CD8-positive, alpha-beta memory T cell (primary cell): ENCODE measurements around the gene TMED5. TPM values are rescaled to one million over a fixed set of nuclear protein-coding genes. Genes with fewer than 3 reads are reported as not detected.
"Not testable (repeated sequence)": the region's sequence is repeated elsewhere in the genome, so short reads cannot be mapped to it uniquely, and the experiment has no call there.

Experiments
- CTCF ChIA-PET: fragments of 350-600 bp; sonication (Branson Sonifier 250); formaldehyde crosslinking; loops from one replicate; lab custom pipeline; 2021; ENCODE audit warnings: antibody characterized with exemption; lab: Charles Lee
- POLR2A ChIA-PET: fragments of 350-600 bp; sonication (Branson Sonifier 250); formaldehyde crosslinking; loops from one replicate; lab custom pipeline; 2021; ENCODE audit warnings: antibody characterized with exemption; lab: Charles Lee
- DNase-seq, 5 donors: peaks; one replicate each; pipeline versions ENCODE4 v3.0.0 to v3.0.0-alpha.2; 2020 to 2022; ENCODE audit warnings: mixed read lengths in 1 of 5
- H3K27ac ChIP-seq: one replicate; pipeline ENCODE4 v1.7.0; 2013; ENCODE audit warnings: low read depth, mild to moderate bottlenecking, low read length, moderate library complexity
- H3K27me3 ChIP-seq: 2 replicates; pipeline ENCODE4 v1.7.0; 2013; ENCODE audit warnings: low read length, mild to moderate bottlenecking; ENCODE audit not compliant: insufficient read depth, poor library complexity, severe bottlenecking
- H3K36me3 ChIP-seq: 2 replicates; pipeline ENCODE4 v1.7.0; 2013; ENCODE audit warnings: mild to moderate bottlenecking, low read length, moderate library complexity; ENCODE audit not compliant: insufficient read depth
- H3K4me1 ChIP-seq: 2 replicates; pipeline ENCODE4 v1.7.0; 2013; ENCODE audit warnings: mild to moderate bottlenecking, low read length, moderate library complexity; ENCODE audit not compliant: insufficient read depth
- H3K4me3 ChIP-seq: 2 replicates; pipeline ENCODE4 v1.7.0; 2013; ENCODE audit warnings: mild to moderate bottlenecking, low read length
- H3K9me3 ChIP-seq: 2 replicates; pipeline ENCODE4 v1.7.0; 2013; ENCODE audit warnings: mild to moderate bottlenecking, low read length
- H3K27ac Mint-ChIP-seq, 8 donors: one replicate each; pipeline ENCODE4 v1.8.0; 2020 to 2021; ENCODE audit warnings: mixed read lengths in 8 of 8, mild to moderate bottlenecking in 6 of 8, inconsistent platforms in 3 of 8, moderate library complexity in 3 of 8
- H3K27me3 Mint-ChIP-seq, 2 donors: one replicate each; pipeline ENCODE4 v1.8.0; 2020 to 2021; ENCODE audit warnings: mixed read lengths in 2 of 2, mild to moderate bottlenecking in 1 of 2, moderate library complexity in 1 of 2
- H3K36me3 Mint-ChIP-seq, 3 donors: one replicate each; pipeline ENCODE4 v1.8.0; 2020 to 2021; ENCODE audit warnings: mixed read lengths in 3 of 3, inconsistent platforms in 1 of 3, mild to moderate bottlenecking in 1 of 3
- H3K4me1 Mint-ChIP-seq, 3 donors: one replicate each; pipeline ENCODE4 v1.8.0; 2020 to 2021; ENCODE audit warnings: mixed read lengths in 3 of 3, inconsistent platforms in 1 of 3, mild to moderate bottlenecking in 1 of 3
- H3K4me3 Mint-ChIP-seq, 7 donors: one replicate each; pipeline ENCODE4 v1.8.0; 2020 to 2021; ENCODE audit warnings: mixed read lengths in 7 of 7, mild to moderate bottlenecking in 6 of 7, moderate library complexity in 4 of 7, inconsistent platforms in 2 of 7
- H3K9me3 Mint-ChIP-seq, 5 donors: one replicate each; pipeline ENCODE4 v1.8.0; 2020 to 2022; ENCODE audit warnings: mixed read lengths in 5 of 5, mild to moderate bottlenecking in 3 of 5, moderate library complexity in 2 of 5, inconsistent platforms in 1 of 5
- polyA plus RNA-seq: library from polyadenylated mRNA; unstranded; fragments of 300-500 nt; fragmentation: Illumina TruSeq; gene quantifications from one replicate; pipeline ENCODE4 v1.2.3, GENCODE V29; 2021
- total RNA-seq, 2 experiments: library from RNA; stranded (reverse); gene quantifications; one replicate each; pipeline ENCODE4 v1.2.3, GENCODE V29; 2021

TMED5 gene
- total RNA-seq (10 to 100 TPM; 37.9 to 38.9 TPM), polyA plus RNA-seq (28.9 TPM)

DNA sequence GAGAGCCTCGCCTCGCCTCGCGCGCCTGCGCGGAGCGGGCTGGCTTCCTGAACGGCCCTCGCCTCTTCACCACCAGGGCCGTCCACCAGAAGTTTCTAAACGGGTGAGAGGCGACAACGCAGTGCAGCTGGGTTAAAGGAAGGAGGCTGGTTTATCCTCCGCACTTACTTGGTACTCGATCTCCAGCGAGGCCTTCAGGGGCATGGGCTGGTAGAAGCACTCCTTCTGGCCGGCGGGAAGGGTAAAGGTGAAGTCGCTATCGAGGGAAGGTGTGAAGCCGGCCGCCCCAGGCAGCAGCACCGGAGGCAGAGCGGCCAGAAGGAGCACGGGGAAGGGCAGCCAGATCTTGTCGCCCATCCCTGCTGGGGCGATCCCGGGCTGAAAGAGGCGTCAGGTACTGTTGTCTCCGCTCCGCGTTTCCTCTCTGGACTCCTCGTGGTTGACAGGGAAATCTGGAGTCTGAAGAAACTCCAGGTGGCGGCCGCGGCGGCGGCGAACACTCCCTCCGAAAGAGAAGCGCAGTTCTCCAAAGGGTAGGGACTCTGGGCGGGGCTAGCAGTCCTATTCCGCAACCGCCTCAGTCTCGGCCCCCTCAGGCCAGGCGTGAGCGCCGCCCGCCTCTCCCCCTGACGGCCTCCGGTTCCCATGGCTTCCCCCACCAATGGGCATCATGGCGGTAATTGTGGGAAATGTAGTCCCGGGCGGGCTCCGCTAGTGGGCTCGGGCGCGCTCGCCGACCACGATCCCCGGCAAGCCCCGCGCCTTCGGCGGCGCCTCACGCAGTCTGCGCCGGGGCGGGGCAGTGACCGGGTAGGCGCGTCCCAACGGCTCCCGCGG, at the start of gene TMED5:
Gene TMED5 (minus strand): TSS at position 528 of the 837 bp plus-strand sequence. CDS start 171 bp downstream, at position 357.
- Histone ChIP-seq H3K36me3 (no peaks in the 10 kb centered on the region), H3K27me3 (no peaks in the 10 kb centered on the region), H3K9me3 (no peaks in the 10 kb centered on the region), H3K4me3 (peak within 1 kb of the TSS; percentile 99), H3K4me1 (peaks cover 39% of the 10 kb centered on the region), H3K27ac (peak within 1 kb of the TSS; percentile 97)
- Mint-ChIP-seq H3K4me3 (peak within 1 kb of the TSS; percentile 87 to 97 (median 94)), H3K9me3 (no peaks in the 10 kb centered on the region), H3K36me3 (peaks cover 0 to 31% (median 2%) of the 10 kb centered on the region in 3 donors), H3K27me3 (no peaks in the 10 kb centered on the region), H3K4me1 (peaks cover 50 to 65% (median 65%) of the 10 kb centered on the region in 3 donors), H3K27ac (peak within 1 kb of the TSS; percentile 92 to 100 (median 97))
- CTCF ChIA-PET: interaction anchor here (1.8 to 2.1 kb wide), 2 partner anchors 14 to 100 kb away, joined by 4 to 5 read pairs; no protein-coding TSS in a partner anchor
- peak; percentile 93 to 98 (median 97) for DNase-seq
- POLR2A ChIA-PET: interaction anchor here (0.8 to 1.3 kb wide), 3 partner anchors 12 to 666 kb away, joined by 3 to 7 read pairs (median 3); no protein-coding TSS in a partner anchor

DNA sequence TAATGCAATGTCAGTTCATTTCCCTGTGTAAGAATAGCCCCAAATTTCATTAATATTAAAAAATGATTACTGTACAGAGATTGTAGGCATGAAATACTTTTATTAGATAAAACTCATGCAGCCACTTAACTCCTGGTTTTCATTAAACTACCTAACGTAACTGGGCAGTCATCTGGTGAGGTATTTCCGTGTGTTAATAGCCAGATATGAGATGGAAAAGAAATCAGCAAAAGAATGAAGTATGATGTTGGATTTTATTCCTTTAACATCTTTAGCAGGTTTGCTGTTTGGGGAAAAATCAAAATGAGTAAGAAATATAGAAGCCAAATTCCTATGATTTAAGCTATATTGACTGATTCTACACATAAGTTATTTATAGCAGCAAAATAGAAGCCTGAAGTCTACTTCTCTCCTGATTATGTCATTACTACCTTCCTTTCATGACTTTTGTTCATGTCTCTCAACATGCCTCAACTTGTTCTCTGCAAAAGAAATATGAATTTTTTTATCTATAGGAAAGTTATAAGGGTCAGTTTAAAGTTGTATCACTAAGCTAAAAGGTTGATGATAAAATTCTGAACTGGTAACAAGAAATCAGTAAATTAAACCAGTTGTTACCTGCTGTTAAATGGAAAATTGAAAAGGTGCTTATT, 42.9 kb upstream of the TMED5 start:
- H3K27me3 Mint-ChIP-seq: no peaks in the 10 kb centered on the region

DNA sequence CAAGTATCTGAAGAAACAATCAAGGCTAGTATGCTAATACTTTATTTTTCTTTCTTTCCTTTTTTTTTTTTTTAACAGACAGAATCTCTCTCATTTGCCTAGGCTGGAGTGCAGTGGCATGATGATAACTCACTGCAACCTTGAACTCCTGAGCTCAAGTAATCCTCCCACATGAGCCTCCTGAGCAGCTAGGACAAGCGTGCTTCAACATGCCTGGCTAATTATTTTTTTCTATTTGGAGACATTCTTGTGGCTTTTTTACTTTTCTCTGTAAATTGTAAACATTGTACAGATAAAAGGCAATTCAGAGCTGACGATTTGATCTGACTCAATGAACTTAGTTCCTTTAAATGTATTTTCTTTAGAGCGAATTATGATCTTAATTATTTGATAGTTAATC, 41.7 kb upstream of the TMED5 start:
- Mint-ChIP-seq H3K27me3 (no peaks in the 10 kb centered on the region), H3K9me3 (no peaks in the 10 kb centered on the region), H3K36me3 (peaks cover 11 to 28% (median 15%) of the 10 kb centered on the region in 3 donors), H3K4me1 (peaks cover 13 to 22% (median 18%) of the 10 kb centered on the region in 3 donors), H3K4me3 (no peak overlapping the region), H3K27ac (no peak overlapping the region)
- Histone ChIP-seq H3K27ac (no peak overlapping the region), H3K9me3 (no peaks in the 10 kb centered on the region), H3K27me3 (no peaks in the 10 kb centered on the region), H3K4me3 (no peak overlapping the region), H3K4me1 (no peaks in the 10 kb centered on the region), H3K36me3 (peaks cover 4% of the 10 kb centered on the region)
- CTCF ChIA-PET: interaction anchor here (0.8 kb wide), 1 partner anchor 83 kb away, joined by 3 read pairs; no protein-coding TSS in a partner anchor
- no peak for DNase-seq
- POLR2A ChIA-PET: no interaction called here

More for the DNA sequence above, 42.9 kb upstream of the TMED5 start:
- no peaks in the 10 kb centered on the region for H3K9me3 Mint-ChIP-seq
- H3K36me3 ChIP-seq: peaks cover 4% of the 10 kb centered on the region
- CTCF ChIA-PET: no interaction called here
- no peak for DNase-seq
- peaks cover 13 to 22% (median 18%) of the 10 kb centered on the region in 3 donors for H3K4me1 Mint-ChIP-seq
- no peaks in the 10 kb centered on the region for H3K27me3 ChIP-seq
- H3K4me1 ChIP-seq: no peaks in the 10 kb centered on the region
- H3K4me3 Mint-ChIP-seq: no peak overlapping the region
- H3K9me3 ChIP-seq: no peaks in the 10 kb centered on the region
- H3K4me3 ChIP-seq: no peak overlapping the region
- peaks cover 9 to 21% (median 15%) of the 10 kb centered on the region in 3 donors for H3K36me3 Mint-ChIP-seq
- POLR2A ChIA-PET: no interaction called here
- no peak overlapping the region for H3K27ac ChIP-seq
- H3K27ac Mint-ChIP-seq: no peak overlapping the region

DNA sequence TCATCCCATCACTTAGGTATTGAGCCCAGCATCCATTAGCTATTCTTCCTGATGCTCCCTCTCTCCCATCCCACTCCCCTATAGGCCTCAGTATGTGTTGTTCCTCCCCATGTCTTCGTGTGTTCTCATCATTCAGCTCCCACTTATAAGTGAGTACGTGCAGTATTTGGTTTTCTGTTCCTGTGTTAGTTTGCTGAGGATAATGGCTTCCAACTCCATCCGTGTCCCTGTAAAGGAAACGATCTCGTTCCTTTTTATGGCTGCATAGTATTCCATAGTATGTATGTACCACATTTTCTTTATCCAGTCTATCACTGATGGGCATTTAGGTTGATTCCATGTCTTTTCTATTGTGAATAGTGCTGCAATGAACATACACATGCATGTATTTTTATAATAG, 40.5 kb upstream of the TMED5 start:
- Mint-ChIP-seq H3K4me3 (peak overlapping the region in 2 of 7 donors; percentile 12 to 39), H3K4me1 (peaks cover 13 to 22% (median 18%) of the 10 kb centered on the region in 3 donors), H3K27ac (peak overlapping the region in 3 of 8 donors; percentile 2 to 55 (median 26)), H3K36me3 (peaks cover 9 to 26% (median 15%) of the 10 kb centered on the region in 3 donors)
- H3K4me3 ChIP-seq, DNase-seq, H3K27ac ChIP-seq, H3K9me3 ChIP-seq, H3K36me3 ChIP-seq, H3K27me3 ChIP-seq, H3K27me3 Mint-ChIP-seq, CTCF ChIA-PET, H3K4me1 ChIP-seq, POLR2A ChIA-PET, H3K9me3 Mint-ChIP-seq: not testable (repeated sequence)

DNA sequence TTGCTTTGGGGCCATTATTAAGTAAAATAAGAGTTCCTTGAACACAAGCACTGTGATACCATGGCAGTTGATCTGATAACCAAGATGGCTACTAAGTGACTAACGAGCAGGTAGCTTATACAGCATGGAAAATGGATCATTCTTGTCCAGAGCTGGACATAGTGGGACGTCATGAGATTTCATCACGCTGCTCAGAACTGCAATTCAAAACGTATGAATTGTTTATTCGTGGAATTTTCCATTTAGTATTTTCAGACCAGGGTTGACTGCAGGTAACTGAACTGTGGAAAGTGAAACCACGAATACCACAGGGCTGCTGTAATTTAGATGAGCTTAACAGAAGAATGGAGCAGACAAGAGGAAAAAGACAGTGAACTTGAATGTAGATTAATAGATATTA, 39.2 kb upstream of the TMED5 start:
- H3K4me3 ChIP-seq: peak overlapping the region; percentile 59
- no peaks in the 10 kb centered on the region for H3K27me3 Mint-ChIP-seq
- no peaks in the 10 kb centered on the region for H3K9me3 Mint-ChIP-seq
- H3K27me3 ChIP-seq: no peaks in the 10 kb centered on the region
- peak overlapping the region in 6 of 8 donors; percentile 20 to 77 (median 61) for H3K27ac Mint-ChIP-seq
- ChIA-PET CTCF (no interaction called here), POLR2A (no interaction called here)
- peaks cover 13 to 22% (median 18%) of the 10 kb centered on the region in 3 donors for H3K4me1 Mint-ChIP-seq
- DNase-seq: peak in 1 of 5 donors; percentile 3
- H3K36me3 ChIP-seq: peaks cover 4% of the 10 kb centered on the region
- no peaks in the 10 kb centered on the region for H3K4me1 ChIP-seq
- H3K9me3 ChIP-seq: no peaks in the 10 kb centered on the region
- H3K27ac ChIP-seq: no peak overlapping the region
- H3K36me3 Mint-ChIP-seq: peaks cover 9 to 23% (median 11%) of the 10 kb centered on the region in 3 donors
- peak overlapping the region; percentile 54 to 81 (median 78) for H3K4me3 Mint-ChIP-seq

DNA sequence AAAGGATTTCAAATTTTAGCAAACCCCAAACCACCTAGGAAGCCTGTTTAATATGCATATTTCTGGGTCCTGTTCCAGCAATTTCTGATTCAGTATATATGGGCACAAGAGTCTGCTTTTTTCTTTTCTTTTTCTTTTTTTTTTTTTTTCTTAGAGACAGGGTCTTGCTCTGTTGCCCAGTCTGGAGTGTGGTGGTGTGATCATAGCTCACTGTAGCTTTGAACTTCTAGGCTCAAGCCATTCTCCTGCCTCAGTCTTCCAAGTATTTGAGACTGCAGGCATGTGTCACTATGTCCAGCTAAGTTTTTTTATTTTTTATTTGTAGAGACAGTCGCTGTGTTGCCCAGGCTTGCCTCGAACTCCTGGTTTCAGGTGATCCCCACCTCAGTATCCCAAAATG, 35.1 kb upstream of the TMED5 start:
- H3K4me3 Mint-ChIP-seq: no peak overlapping the region
- ChIA-PET POLR2A (no interaction called here), CTCF (no interaction called here)
- no peak overlapping the region for H3K27ac Mint-ChIP-seq
- H3K27me3 Mint-ChIP-seq: no peaks in the 10 kb centered on the region
- Histone ChIP-seq H3K9me3 (no peaks in the 10 kb centered on the region), H3K27me3 (no peaks in the 10 kb centered on the region), H3K4me3 (no peak overlapping the region), H3K4me1 (no peaks in the 10 kb centered on the region), H3K27ac (no peak overlapping the region), H3K36me3 (no peaks in the 10 kb centered on the region)
- H3K9me3 Mint-ChIP-seq: no peaks in the 10 kb centered on the region
- H3K4me1 Mint-ChIP-seq: peaks cover 11 to 17% (median 16%) of the 10 kb centered on the region in 3 donors
- H3K36me3 Mint-ChIP-seq: peaks cover 2 to 25% (median 14%) of the 10 kb centered on the region in 3 donors
- DNase-seq: no peak

DNA sequence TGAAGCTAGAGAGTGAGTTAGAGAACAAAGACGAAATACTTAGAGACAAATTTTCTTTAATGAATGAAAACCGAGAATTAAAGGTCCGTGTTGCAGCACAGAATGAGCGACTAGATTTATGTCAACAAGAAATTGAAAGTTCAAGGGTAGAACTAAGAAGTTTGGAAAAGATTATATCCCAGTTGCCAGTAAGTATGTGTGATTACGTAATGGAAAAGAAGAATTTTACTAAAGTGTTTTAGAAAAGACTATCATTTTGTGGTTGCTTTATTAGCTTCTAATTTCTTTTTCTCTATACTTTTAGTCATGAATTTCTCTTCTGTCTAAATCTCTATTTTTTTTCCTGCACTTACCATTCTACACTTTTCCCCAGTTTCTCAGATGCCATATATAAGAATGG, 27.0 kb upstream of the TMED5 start:
- Histone ChIP-seq H3K27me3 (no peaks in the 10 kb centered on the region), H3K9me3 (no peaks in the 10 kb centered on the region), H3K4me1 (no peaks in the 10 kb centered on the region), H3K4me3 (no peak overlapping the region), H3K27ac (no peak overlapping the region), H3K36me3 (peaks cover 5% of the 10 kb centered on the region)
- Mint-ChIP-seq H3K36me3 (peaks cover 4 to 14% (median 4%) of the 10 kb centered on the region in 3 donors), H3K9me3 (no peaks in the 10 kb centered on the region), H3K27ac (no peak overlapping the region), H3K4me1 (no peaks in the 10 kb centered on the region), H3K27me3 (peaks cover 0 to 1% of the 10 kb centered on the region in 2 donors), H3K4me3 (no peak overlapping the region)
- ChIA-PET CTCF (no interaction called here), POLR2A (no interaction called here)
- no peak for DNase-seq

DNA sequence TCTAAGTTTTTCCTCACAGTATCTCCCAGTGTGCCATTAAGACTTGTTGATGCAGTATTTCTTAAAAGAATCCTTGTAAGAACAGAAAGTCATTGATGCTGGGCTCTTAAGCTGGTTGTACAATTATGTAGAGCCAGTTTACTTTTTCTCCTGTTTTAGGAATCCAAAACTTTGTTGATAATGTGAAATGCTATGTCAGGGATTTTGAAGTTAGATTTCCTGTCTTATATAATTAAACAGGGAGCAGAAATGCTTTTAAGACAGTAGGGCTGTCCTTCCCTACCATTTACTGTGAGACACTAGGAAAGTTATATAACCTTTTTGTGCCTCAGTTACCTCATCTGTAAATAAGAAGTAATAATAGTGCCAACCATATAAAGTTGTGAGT, 26.3 kb upstream of the TMED5 start:
- Histone ChIP-seq H3K36me3 (peaks cover 5% of the 10 kb centered on the region), H3K4me1 (no peaks in the 10 kb centered on the region), H3K4me3 (no peak overlapping the region), H3K27me3 (no peaks in the 10 kb centered on the region), H3K9me3 (no peaks in the 10 kb centered on the region), H3K27ac (no peak overlapping the region)
- Mint-ChIP-seq H3K27me3 (peaks cover 0 to 1% of the 10 kb centered on the region in 2 donors), H3K36me3 (peaks cover 4 to 14% (median 4%) of the 10 kb centered on the region in 3 donors), H3K4me1 (no peaks in the 10 kb centered on the region), H3K27ac (no peak overlapping the region), H3K4me3 (no peak overlapping the region), H3K9me3 (no peaks in the 10 kb centered on the region)
- DNase-seq: no peak
- ChIA-PET CTCF (no interaction called here), POLR2A (no interaction called here)
